ENCODE measurements around the gene ST6GALNAC1. TPM values are rescaled to one million over a fixed set of nuclear protein-coding genes. Genes with fewer than 3 reads are reported as not detected.
"Not testable (repeated sequence)": the region's sequence is repeated elsewhere in the genome, so short reads cannot be mapped to it uniquely, and the experiment has no call there.

The ST6GALNAC1 gene
- polyA plus RNA-seq, 3 donors = not detected

- Histone ChIP-seq H3K4me3 (replicated peaks in 1 of 3; ENCODE audit: low read depth in 2 of 3, low read length in 3 of 3) (no peak overlapping the region), H3K36me3 (replicated peaks in 1 of 2; ENCODE audit: control insufficient read depth in 1 of 2, insufficient read depth in 2 of 2, low read length in 2 of 2) (no peaks in the 10 kb centered on the region), H4K20me1 (ENCODE audit: insufficient read depth, low read length) (no peaks in the 10 kb centered on the region), H3K9ac (ENCODE audit: insufficient read depth, low read length, poor library complexity, severe bottlenecking) (no peak overlapping the region), H3K9me3 (replicated peaks in 1 of 2; ENCODE audit: control insufficient read depth in 1 of 2, insufficient read depth in 1 of 2, low read length in 2 of 2) (peaks cover 0 to 6% of the 10 kb centered on the region in 2 donors), H3K27me3 (ENCODE audit: control insufficient read depth in 2 of 2, insufficient read depth in 2 of 2, low read length in 2 of 2) (no peaks in the 10 kb centered on the region), H2AFZ (ENCODE audit: insufficient read depth, low read depth, low read length, poor library complexity, severe bottlenecking) (no peak overlapping the region), H3K4me1 (ENCODE audit: control insufficient read depth in 1 of 2, insufficient read depth in 2 of 2, low read length in 2 of 2) (peaks cover 7 to 8% of the 10 kb centered on the region in 2 donors), H3K27ac (ENCODE audit: low read depth in 1 of 2, low read length in 2 of 2) (no peak overlapping the region), H3K79me2 (ENCODE audit: insufficient read depth, low read length) (no peaks in the 10 kb centered on the region), H3K4me2 (replicated peaks; ENCODE audit: extremely low read depth, low read length, poor library complexity, severe bottlenecking) (no peak overlapping the region)
- H3K27me3 Mint-ChIP-seq (ENCODE audit: low read depth in 3 of 3) = peaks cover 0 to 9% (median 3%) of the 10 kb centered on the region in 3 donors
- H3K4me1 Mint-ChIP-seq = peaks cover 3% of the 10 kb centered on the region
- DNase-seq = no peak
- no peak overlapping the region for H3K27ac Mint-ChIP-seq
- H3K36me3 Mint-ChIP-seq = peaks cover 0 to 4% of the 10 kb centered on the region in 2 donors
- WGBS (ENCODE audit: insufficient coverage) = 94% methylated on average over 26 of the region's 28 CpGs
- intact Hi-C loops (cut with micrococcal nuclease) = loop anchor here in 1 of 2 donors (10.0 kb wide), 1 partner anchor 150 kb away; the partner anchor contains the start of gene AANAT
- H3K4me3 Mint-ChIP-seq = no peak overlapping the region
- TF ChIP-seq CTCF (IDR thresholded peaks at IDR 0.05) = no peak
- peaks cover 2 to 11% (median 6%) of the 10 kb centered on the region in 7 donors for H3K9me3 Mint-ChIP-seq
These were observed 28.5 kb downstream of the ST6GALNAC1 start for GRCh38 chr17:76614912-76615617.

GRCh38 chr17:76614064-76614759 lies 29.3 kb downstream of the ST6GALNAC1 start:
- not testable (repeated sequence) for H2AFZ ChIP-seq (ENCODE audit: insufficient read depth, low read depth, low read length, poor library complexity, severe bottlenecking); H3K9me3 ChIP-seq (replicated peaks in 1 of 2; ENCODE audit: control insufficient read depth in 1 of 2, insufficient read depth in 1 of 2, low read length in 2 of 2); H3K27ac Mint-ChIP-seq; H3K27me3 ChIP-seq (ENCODE audit: control insufficient read depth in 2 of 2, insufficient read depth in 2 of 2, low read length in 2 of 2); H4K20me1 ChIP-seq (ENCODE audit: insufficient read depth, low read length); H3K4me3 ChIP-seq (replicated peaks in 1 of 3; ENCODE audit: low read depth in 2 of 3, low read length in 3 of 3); H3K27me3 Mint-ChIP-seq (ENCODE audit: low read depth in 3 of 3); H3K4me1 Mint-ChIP-seq; H3K4me3 Mint-ChIP-seq; H3K4me2 ChIP-seq (replicated peaks; ENCODE audit: extremely low read depth, low read length, poor library complexity, severe bottlenecking); H3K4me1 ChIP-seq (ENCODE audit: control insufficient read depth in 1 of 2, insufficient read depth in 2 of 2, low read length in 2 of 2); H3K9ac ChIP-seq (ENCODE audit: insufficient read depth, low read length, poor library complexity, severe bottlenecking); H3K36me3 Mint-ChIP-seq; H3K79me2 ChIP-seq (ENCODE audit: insufficient read depth, low read length); H3K27ac ChIP-seq (ENCODE audit: low read depth in 1 of 2, low read length in 2 of 2); H3K36me3 ChIP-seq (replicated peaks in 1 of 2; ENCODE audit: control insufficient read depth in 1 of 2, insufficient read depth in 2 of 2, low read length in 2 of 2); DNase-seq
- intact Hi-C loops (cut with micrococcal nuclease) = loop anchor here in 1 of 2 donors (10.0 kb wide), 1 partner anchor 149 kb away; the partner anchor contains the start of gene AANAT
- WGBS (ENCODE audit: insufficient coverage) = 64% methylated on average over 7 of the region's 13 CpGs
- H3K9me3 Mint-ChIP-seq = peaks cover 2 to 11% (median 6%) of the 10 kb centered on the region in 7 donors
